MM.1S (cell line): ENCODE measurements around the gene IGF2.

ENCODE experiments used
- EZH2 ChIP-seq: fragments of 300-600 bp; sonication (generic); optimal IDR thresholded peaks from 2 replicates; pipeline ENCODE3; 2017; ENCODE audit warnings: low read depth, mild to moderate bottlenecking, antibody characterized with exemption, low read length, mixed read lengths
- EZH2phosphoT487 ChIP-seq: fragments of 300-600 bp; sonication (generic); IDR thresholded peaks from 2 replicates; pipeline ENCODE4 v1.6.1; 2018; ENCODE audit warnings: antibody characterized with exemption, low read length
- TF ChIP-seq, protein P1 (sequence below): fragments of 300-600 bp; sonication (generic); IDR thresholded peaks from 2 replicates; pipeline ENCODE4 v1.5.1; 2016; ENCODE audit warnings: antibody characterized with exemption, low read length, mixed read lengths

DNA sequence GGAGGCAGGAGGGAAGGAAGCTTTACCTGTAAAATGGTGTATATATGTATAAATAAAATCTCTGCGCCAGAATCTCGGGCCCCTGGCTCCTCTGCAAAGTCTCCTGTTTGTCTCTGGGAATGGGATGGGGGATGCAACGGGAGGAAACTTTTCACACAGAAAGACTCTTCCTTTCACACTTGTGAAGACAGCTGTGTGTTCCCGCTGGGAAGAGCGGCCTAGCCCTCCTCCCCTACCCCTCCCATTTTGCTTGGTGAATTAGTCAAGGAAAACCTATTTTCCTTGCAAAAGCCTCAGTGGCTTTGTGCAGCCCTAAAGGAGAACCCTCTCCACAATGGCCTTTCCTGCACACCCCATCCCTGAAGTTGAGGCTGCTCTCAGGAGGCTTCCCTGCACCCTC is 9.4 kb upstream of the IGF2 start:
- TF ChIP-seq, protein P1, sequence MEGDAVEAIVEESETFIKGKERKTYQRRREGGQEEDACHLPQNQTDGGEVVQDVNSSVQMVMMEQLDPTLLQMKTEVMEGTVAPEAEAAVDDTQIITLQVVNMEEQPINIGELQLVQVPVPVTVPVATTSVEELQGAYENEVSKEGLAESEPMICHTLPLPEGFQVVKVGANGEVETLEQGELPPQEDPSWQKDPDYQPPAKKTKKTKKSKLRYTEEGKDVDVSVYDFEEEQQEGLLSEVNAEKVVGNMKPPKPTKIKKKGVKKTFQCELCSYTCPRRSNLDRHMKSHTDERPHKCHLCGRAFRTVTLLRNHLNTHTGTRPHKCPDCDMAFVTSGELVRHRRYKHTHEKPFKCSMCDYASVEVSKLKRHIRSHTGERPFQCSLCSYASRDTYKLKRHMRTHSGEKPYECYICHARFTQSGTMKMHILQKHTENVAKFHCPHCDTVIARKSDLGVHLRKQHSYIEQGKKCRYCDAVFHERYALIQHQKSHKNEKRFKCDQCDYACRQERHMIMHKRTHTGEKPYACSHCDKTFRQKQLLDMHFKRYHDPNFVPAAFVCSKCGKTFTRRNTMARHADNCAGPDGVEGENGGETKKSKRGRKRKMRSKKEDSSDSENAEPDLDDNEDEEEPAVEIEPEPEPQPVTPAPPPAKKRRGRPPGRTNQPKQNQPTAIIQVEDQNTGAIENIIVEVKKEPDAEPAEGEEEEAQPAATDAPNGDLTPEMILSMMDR = no peak
- TF ChIP-seq EZH2 = no peak
- TF ChIP-seq EZH2phosphoT487 = no peak
